Endothelial cell of umbilical vein (primary cell): ENCODE data around the gene RAB27B. TPM values are rescaled to one million over a fixed set of nuclear protein-coding genes. Genes with fewer than 3 reads are reported as not detected.

Experiments
- BruUV-seq: library from RNA; stranded (reverse); fragments of 400-500 nt; replicated peaks from 2 replicates; lab custom pipeline; 2021; lab: Mats Ljungman, UMichigan
- CTCF ChIA-PET: fragments of 300-600, 350-600 bp; sonication (Branson Sonifier 250); formaldehyde crosslinking; loops from one replicate; lab custom pipeline; 2021; ENCODE audit warnings: antibody characterized with exemption, inconsistent platforms; lab: Charles Lee
- POLR2A ChIA-PET: fragments of 300-600, 350-600 bp; sonication (Branson Sonifier 250); formaldehyde crosslinking; loops from one replicate; lab custom pipeline; 2021; ENCODE audit warnings: antibody characterized with exemption, inconsistent platforms; lab: Charles Lee
- DNase-seq: peaks from one replicate; pipeline ENCODE4 v3.0.0-alpha.2; 2011; ENCODE audit warnings: low read depth, low spot score
- FAIRE-seq: peaks from 2 replicates; lab custom pipeline; 2011; peaks lifted over from hg19 to GRCh38; lab: Jason Lieb, UNC
- H2AFZ ChIP-seq: 2 replicates; pipeline ENCODE4 v1.6.0; 2012; ENCODE audit warnings: low read depth, low read length, control low read depth, inconsistent platforms
- H3K27ac ChIP-seq: 2 replicates; pipeline ENCODE4 v1.5.1; 2011; ENCODE audit warnings: low read depth, mild to moderate bottlenecking, control low read depth, low read length, moderate library complexity; ENCODE audit not compliant: insufficient read depth
- H3K27me3 ChIP-seq, 2 experiments: 2 replicates each; pipeline versions ENCODE4 v1.6.0 to v1.6.1; 2011; ENCODE audit warnings: low read length in 2 of 2, mixed read lengths in 1 of 2; ENCODE audit not compliant: control insufficient read depth in 2 of 2, insufficient read depth in 2 of 2
- H3K36me3 ChIP-seq, 2 experiments: 2 replicates in 1 of 2; 3 replicates in 1 of 2; pipeline ENCODE4 v1.5.1; 2011; ENCODE audit warnings: low read length in 2 of 2, mild to moderate bottlenecking in 1 of 2, moderate library complexity in 1 of 2; ENCODE audit not compliant: control insufficient read depth in 2 of 2, insufficient read depth in 2 of 2; ENCODE audit errors: extremely low read depth in 1 of 2
- H3K4me1 ChIP-seq: 3 replicates; pipeline ENCODE4 v1.5.1; 2011; ENCODE audit warnings: mild to moderate bottlenecking, low read length; ENCODE audit not compliant: control insufficient read depth, insufficient read depth; ENCODE audit errors: extremely low read depth
- H3K4me2 ChIP-seq: 2 replicates; pipeline ENCODE4 v1.6.1; 2011; ENCODE audit warnings: low read length, control low read depth, mixed read lengths; ENCODE audit not compliant: insufficient read depth
- H3K4me3 ChIP-seq, 3 experiments: fragments of 200-600 bp in 1 of 3; sonication (generic), shearing (Covaris generic) in 1 of 3; replicated peaks in 1 of 3; 2 replicates each; pipeline ENCODE4 v1.5.1; 2011 to 2016; ENCODE audit warnings: control low read depth in 3 of 3, low read length in 3 of 3, mild to moderate bottlenecking in 2 of 3, inconsistent platforms in 1 of 3, low read depth in 1 of 3, moderate library complexity in 1 of 3; ENCODE audit not compliant: insufficient read depth in 1 of 3
- H3K79me2 ChIP-seq: 2 replicates; pipeline ENCODE4 v1.6.0; 2012; ENCODE audit warnings: low read length, inconsistent platforms; ENCODE audit not compliant: control insufficient read depth, insufficient read depth
- H3K9ac ChIP-seq: replicated peaks from 2 replicates; pipeline ENCODE3; 2011; ENCODE audit warnings: low read length, control low read depth; ENCODE audit not compliant: insufficient read depth; ENCODE audit errors: extremely low read depth
- H3K9me1 ChIP-seq: replicated peaks from 3 replicates; pipeline ENCODE4 v1.6.0; 2011; ENCODE audit warnings: mild to moderate bottlenecking, low read length; ENCODE audit not compliant: control insufficient read depth, insufficient read depth; ENCODE audit errors: extremely low read depth
- H3K9me3 ChIP-seq: replicated peaks from 2 replicates; pipeline ENCODE4 v1.5.1; 2012; ENCODE audit warnings: low read length, inconsistent platforms; ENCODE audit not compliant: control insufficient read depth, insufficient read depth
- H4K20me1 ChIP-seq: replicated peaks from 2 replicates; pipeline ENCODE3; 2011; ENCODE audit warnings: mild to moderate bottlenecking, low read length; ENCODE audit not compliant: control insufficient read depth, insufficient read depth; ENCODE audit errors: extremely low read depth
- CTCF ChIP-seq, 2 donors: IDR thresholded peaks; 1 replicate in 1 of 2; 2 replicates in 1 of 2; pipeline ENCODE4 v1.5.1; 2011; ENCODE audit warnings: low read length in 2 of 2, mild to moderate bottlenecking in 2 of 2, moderate library complexity in 2 of 2, control low read depth in 1 of 2, inconsistent platforms in 1 of 2, low read depth in 1 of 2; ENCODE audit not compliant: insufficient read depth in 1 of 2; ENCODE audit errors: extremely low read depth in 1 of 2
- EZH2 ChIP-seq: IDR thresholded peaks from 2 replicates; pipeline ENCODE4 v1.6.1; 2012; ENCODE audit warnings: borderline replicate concordance, low read depth, mild to moderate bottlenecking, moderate library complexity, low read length, inconsistent platforms; ENCODE audit not compliant: severe bottlenecking
- FOS ChIP-seq: IDR thresholded peaks from 2 replicates; pipeline ENCODE4 v1.6.1; 2011; ENCODE audit warnings: mild to moderate bottlenecking, low read length, moderate library complexity, borderline replicate concordance; ENCODE audit not compliant: insufficient read depth
- GATA2 ChIP-seq: IDR thresholded peaks from 2 replicates; pipeline ENCODE4 v1.7.0; 2011; ENCODE audit warnings: low read depth, mild to moderate bottlenecking, moderate library complexity, mixed read lengths, low read length; ENCODE audit not compliant: insufficient read length, insufficient read depth
- JUN ChIP-seq: IDR thresholded peaks from 2 replicates; pipeline ENCODE4 v1.6.1; 2011; ENCODE audit warnings: borderline replicate concordance, low read depth; ENCODE audit not compliant: insufficient read length, insufficient read depth
- MYC ChIP-seq: IDR thresholded peaks from one replicate; pipeline ENCODE4 v1.6.1; 2011; ENCODE audit warnings: mild to moderate bottlenecking, low read depth, low read length
- POLR2A ChIP-seq: IDR thresholded peaks from 2 replicates; pipeline ENCODE4 v1.6.1; 2012; ENCODE audit warnings: low read depth, mild to moderate bottlenecking, control low read depth, low read length
- POLR2AphosphoS5 ChIP-seq: IDR thresholded peaks from 2 replicates; pipeline ENCODE4 v1.6.1; 2012; ENCODE audit warnings: low read depth, mild to moderate bottlenecking, control low read depth, low read length, moderate library complexity; ENCODE audit not compliant: insufficient read depth
- dilution Hi-C: fragments of 300-500 bp; cut with MboI; formaldehyde crosslinking; loops from one replicate; pipeline ENCODE4 v1.15.0; 2019; ENCODE audit warnings: low sequenced_read_pairs; ENCODE audit not compliant: extremely low pct_ligation_motif_present
- intact Hi-C: fragments of 100-400 bp; cut with micrococcal nuclease; formaldehyde crosslinking; loops from one replicate; pipeline ENCODE4 v1.10.0; 2022
- polyA plus RNA-seq, 4 experiments: library from polyadenylated mRNA; depleted of rRNA in 3 of 4; stranded (reverse) in 3 of 4; unstranded in 1 of 4; fragments of >200 nt; gene quantifications; 2 replicates each; pipeline versions ENCODE4 v1.2.1 to v1.2.3, GENCODE V29; 2011 to 2012; ENCODE audit warnings: missing spikeins in 1 of 4
- total RNA-seq: library from RNA; stranded (reverse); gene quantifications from 2 replicates; pipeline ENCODE4 v1.2.3, GENCODE V29; 2021
- TF ChIP-seq, protein P1 (sequence below): IDR thresholded peaks from 2 replicates; pipeline ENCODE4 v1.6.1; 2011; ENCODE audit not compliant: insufficient read depth, insufficient read length

The RAB27B gene
- total and polyA plus RNA-seq, 2 donors (not counting 3 experiments of a cell fraction or from before 2014, with no cell fraction given): not detected

DNA sequence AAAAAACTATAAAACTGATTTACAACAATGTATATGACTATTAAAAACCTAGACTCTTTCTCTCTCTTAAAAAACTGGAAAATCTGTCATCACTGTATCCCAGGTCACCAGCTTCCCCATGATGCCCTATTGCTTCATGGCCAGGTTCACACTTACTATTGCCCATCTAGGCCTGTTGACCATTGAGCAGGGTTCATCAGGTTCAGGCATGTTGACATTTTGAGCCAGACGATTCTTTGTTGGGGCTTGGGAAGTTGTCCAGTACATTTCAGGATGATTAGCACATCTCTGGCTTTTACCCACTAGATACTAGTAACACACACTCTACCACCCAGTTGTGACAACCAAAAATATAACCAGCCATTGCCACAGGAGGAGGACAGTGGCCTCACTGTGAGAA is 26.9 kb upstream of the RAB27B start:
- no TSS peak for BruUV-seq
- H2AFZ ChIP-seq: no peak overlapping the region
- ChIA-PET POLR2A (no interaction called here), CTCF (no interaction called here)
- peaks cover 8% of the 10 kb centered on the region for H3K4me1 ChIP-seq
- DNase-seq (no peak), FAIRE-seq (no peak)
- no peaks in the 10 kb centered on the region for H3K36me3 ChIP-seq
- no peaks in the 10 kb centered on the region for H3K79me2 ChIP-seq
- intact Hi-C loops: no loop called here
- TF ChIP-seq JUN (no peak), FOS (no peak), GATA2 (no peak), POLR2A (no peak), CTCF (IDR thresholded peaks at IDR 0.05; ENCODE audit: extremely low read depth in 1 of 2, insufficient read depth in 1 of 2, low read depth in 1 of 2, low read length in 2 of 2) (no peak), POLR2AphosphoS5 (no peak), MYC (no peak), EZH2 (no peak)
- TF ChIP-seq, protein P1, sequence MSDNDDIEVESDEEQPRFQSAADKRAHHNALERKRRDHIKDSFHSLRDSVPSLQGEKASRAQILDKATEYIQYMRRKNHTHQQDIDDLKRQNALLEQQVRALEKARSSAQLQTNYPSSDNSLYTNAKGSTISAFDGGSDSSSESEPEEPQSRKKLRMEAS: no peak
- no peaks in the 10 kb centered on the region for H4K20me1 ChIP-seq
- no peaks in the 10 kb centered on the region for H3K27me3 ChIP-seq
- H3K4me3 ChIP-seq: no peak overlapping the region
- H3K9me3 ChIP-seq: no peaks in the 10 kb centered on the region
- H3K4me2 ChIP-seq: no peak overlapping the region
- no peak overlapping the region for H3K9ac ChIP-seq
- H3K27ac ChIP-seq: no peak overlapping the region
- no peaks in the 10 kb centered on the region for H3K9me1 ChIP-seq
- dilution Hi-C loops: no loop called here
